Measurements from ENCODE around the gene NAPB. TPM values are rescaled to one million over a fixed set of nuclear protein-coding genes. Genes with fewer than 3 reads are reported as not detected.
"Not testable (repeated sequence)": the region's sequence is repeated elsewhere in the genome, so short reads cannot be mapped to it uniquely, and the experiment has no call there.

The NAPB gene
- total and polyA plus RNA-seq, 10 of the 15 experiments (the other 5 are each of a cell fraction or from before 2014, with no cell fraction given): 2.1 to 15.9 (median 7.2) TPM

GRCh38 chr20:23420943-23421931 is at the start of gene NAPB (continued):
- TF ChIP-seq EP300 (IDR thresholded peaks at IDR 0.05; ENCODE audit: borderline replicate concordance in 1 of 2, control insufficient read depth in 1 of 2, low read depth in 2 of 2, low read length in 2 of 2) (peak in 1 of 2 experiments; percentile 29; a peak in 1 of 4 replicates), CUX1 (IDR thresholded peaks at IDR 0.05; ENCODE audit: insufficient replicate concordance, low read depth, low read length) (peak; percentile 43), HDGF (IDR thresholded peaks at IDR 0.05) (no peak), PKNOX1 (IDR thresholded peaks at IDR 0.05) (no peak), SREBF2 (IDR thresholded peaks at IDR 0.05; ENCODE audit: low read length) (no peak), ELK1 (IDR thresholded peaks at IDR 0.05; ENCODE audit: low read depth, low read length) (no peak), CHD1 (IDR thresholded peaks at IDR 0.05; ENCODE audit: low read depth, low read length) (0 out of 2 replicates have a peak, but pooled peaks have one; percentile 10), SMARCA5 (IDR thresholded peaks at IDR 0.05) (peak; percentile 66; the same call in 1 of the 2 replicates), RB1 (IDR thresholded peaks at IDR 0.05; ENCODE audit: borderline replicate concordance) (no peak), IKZF2 (IDR thresholded peaks at IDR 0.05) (no peak), KAT2A (conservative IDR thresholded peaks at IDR 0.05; ENCODE audit: control insufficient read depth, low read depth, low read length) (no peak), MTA2 (IDR thresholded peaks at IDR 0.05; ENCODE audit: low read depth) (no peak)

- SMC1A ChIA-PET (ENCODE audit: uncharacterized antibody, unreplicated experiment): interaction anchor here (1.1 kb wide), 1 partner anchor 81 kb away, joined by 3 read pairs; no protein-coding TSS in a partner anchor
- H3K79me2 ChIP-seq (ENCODE audit: control insufficient read depth, insufficient read depth, low read length); FAIRE-seq; H2AFZ ChIP-seq (ENCODE audit: control insufficient read depth, low read depth, low read length); BruUV-seq (replicated peaks); H3K36me3 ChIP-seq (ENCODE audit: control insufficient read depth in 2 of 2, insufficient read depth in 2 of 2, low read length in 1 of 2); ATAC-seq; CTCF ChIA-PET; in situ Hi-C loops (cut with MboI); H4K20me1 ChIP-seq (ENCODE audit: control insufficient read depth, insufficient read depth); H3K4me2 ChIP-seq (ENCODE audit: control insufficient read depth, insufficient read depth); POLR2A ChIA-PET; H3K9ac ChIP-seq (ENCODE audit: control insufficient read depth, insufficient read depth, low read length); RAD21 ChIA-PET (ENCODE audit: unreplicated experiment); H3K9me3 ChIP-seq (replicated peaks; ENCODE audit: control insufficient read depth, insufficient read depth, low read length); H3K27me3 ChIP-seq (replicated peaks in 1 of 2; ENCODE audit: control insufficient read depth in 2 of 2, insufficient read depth in 2 of 2, low read length in 1 of 2); H3K4me1 ChIP-seq (ENCODE audit: control insufficient read depth, insufficient read depth, low read length); H3K4me3 ChIP-seq; intact Hi-C loops (cut with micrococcal nuclease; ENCODE audit: unreplicated experiment); DNase-seq (ENCODE audit: low read depth, low spot score); H3K27ac ChIP-seq (ENCODE audit: control insufficient read depth, insufficient read depth): not testable (repeated sequence)
- WGBS (ENCODE audit: insufficient coverage, insufficient replicate concordance, low lambda C conversion rate, missing lambda C conversion rate): 0% methylated on average over 3 of the region's 3 CpGs
Measured at GRCh38 chr20:23466961-23467360, 45.7 kb upstream of the NAPB start.

Data from GM12878 (cell line).